Duodenal mucosa (tissue), 2 donors: ENCODE data around the gene B3GNT9.

Experiments used
- H3K27ac ChIP-seq: one replicate; pipeline ENCODE4 v1.7.0; 2013; ENCODE audit warnings: low read depth, low read length
- H3K27me3 ChIP-seq, 2 donors: one replicate each; pipeline ENCODE4 v1.7.0; 2013; ENCODE audit warnings: low read length in 2 of 2, control low read depth in 1 of 2; ENCODE audit not compliant: insufficient read depth in 2 of 2, control insufficient read depth in 1 of 2
- H3K36me3 ChIP-seq, 2 donors: one replicate each; pipeline ENCODE4 v1.7.0; 2013; ENCODE audit warnings: low read length in 2 of 2, control low read depth in 1 of 2; ENCODE audit not compliant: insufficient read depth in 2 of 2, control insufficient read depth in 1 of 2
- H3K4me1 ChIP-seq, 2 donors: one replicate each; pipeline ENCODE4 v1.7.0; 2013; ENCODE audit warnings: low read length in 2 of 2, control low read depth in 1 of 2; ENCODE audit not compliant: insufficient read depth in 2 of 2, control insufficient read depth in 1 of 2
- H3K4me3 ChIP-seq, 2 donors: one replicate each; pipeline ENCODE4 v1.7.0; 2013; ENCODE audit warnings: low read length in 2 of 2, low read depth in 1 of 2
- H3K9ac ChIP-seq, 2 donors: one replicate each; pipeline ENCODE4 v1.7.0; 2013; ENCODE audit warnings: low read length in 2 of 2, low read depth in 1 of 2
- H3K9me3 ChIP-seq, 2 donors: one replicate each; pipeline ENCODE4 v1.7.0; 2013; ENCODE audit warnings: low read length in 2 of 2, control low read depth in 1 of 2; ENCODE audit not compliant: control insufficient read depth in 1 of 2

Gene B3GNT9

GRCh38 chr16:67104061-67104460, 46.7 kb downstream of the B3GNT9 start:
- H3K9ac ChIP-seq = no peak overlapping the region
- H3K4me3 ChIP-seq = no peak overlapping the region
- H3K27ac ChIP-seq = no peak overlapping the region
- H3K4me1 ChIP-seq = peaks cover 4 to 8% of the 10 kb centered on the region in 2 donors
- H3K27me3 ChIP-seq = no peaks in the 10 kb centered on the region
- H3K36me3 ChIP-seq = peaks cover 4 to 7% of the 10 kb centered on the region in 2 donors
- H3K9me3 ChIP-seq = no peaks in the 10 kb centered on the region

GRCh38 chr16:67101311-67102082, 49.3 kb downstream of the B3GNT9 start:
- Histone ChIP-seq H3K9ac (no peak overlapping the region), H3K9me3 (no peaks in the 10 kb centered on the region), H3K27me3 (no peaks in the 10 kb centered on the region), H3K4me3 (no peak overlapping the region), H3K36me3 (peaks cover 7 to 11% of the 10 kb centered on the region in 2 donors), H3K4me1 (peaks cover 4 to 5% of the 10 kb centered on the region in 2 donors), H3K27ac (no peak overlapping the region)

GRCh38 chr16:67100569-67101310, 50.1 kb downstream of the B3GNT9 start:
- Histone ChIP-seq H3K4me3 (no peak overlapping the region), H3K36me3 (peaks cover 7 to 11% of the 10 kb centered on the region in 2 donors), H3K27ac (no peak overlapping the region), H3K4me1 (peaks cover 4 to 5% of the 10 kb centered on the region in 2 donors), H3K27me3 (no peaks in the 10 kb centered on the region), H3K9ac (no peak overlapping the region), H3K9me3 (no peaks in the 10 kb centered on the region)

- H3K4me1 ChIP-seq = no peaks in the 10 kb centered on the region
- H3K27ac ChIP-seq = no peak overlapping the region
- H3K36me3 ChIP-seq = peaks cover 11% of the 10 kb centered on the region in 2 donors
- H3K9ac ChIP-seq = no peak overlapping the region
- no peaks in the 10 kb centered on the region for H3K9me3 ChIP-seq
- no peak overlapping the region for H3K4me3 ChIP-seq
- no peaks in the 10 kb centered on the region for H3K27me3 ChIP-seq
Observed at GRCh38 chr16:67098599-67098998, 52.2 kb downstream of the B3GNT9 start.
